ENCODE results near the gene DUSP1.

DNA sequence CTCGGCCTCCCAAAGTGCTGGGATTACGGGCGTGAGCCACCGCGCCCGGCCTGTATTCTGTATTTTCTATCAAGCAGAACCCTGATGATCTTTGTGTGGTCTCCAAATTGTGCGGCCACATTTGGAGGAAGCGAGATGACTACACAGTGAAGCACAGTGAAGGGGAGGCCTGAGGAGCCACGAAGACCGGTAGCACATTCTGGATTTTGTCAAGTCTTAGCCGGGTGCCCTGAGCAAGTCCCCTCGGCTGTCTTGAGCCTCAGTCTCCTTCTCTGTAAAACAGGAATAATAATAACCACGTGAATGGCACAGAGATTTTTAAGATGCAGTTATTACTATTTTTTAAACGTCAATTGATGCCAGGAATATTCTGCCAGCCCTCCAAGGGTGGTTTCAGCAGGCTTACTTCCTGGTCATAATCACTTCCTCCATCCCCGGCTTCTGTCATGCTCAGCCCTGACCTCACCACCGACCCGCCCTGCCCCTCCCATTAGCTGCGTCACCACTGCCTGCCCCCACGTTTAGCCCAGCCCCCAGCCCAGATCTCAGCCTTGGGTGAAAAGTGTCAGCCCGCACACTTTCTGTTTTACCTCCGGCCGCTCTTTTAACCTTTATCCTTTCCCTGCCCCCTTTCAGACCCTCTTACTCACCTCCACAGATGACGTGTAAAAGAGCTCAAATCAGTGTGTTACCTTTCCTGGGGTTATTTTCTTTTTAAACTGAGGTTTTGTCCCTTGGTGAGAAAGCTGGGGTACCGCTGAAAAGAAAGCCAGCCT lies 36.1 kb upstream of the DUSP1 start:
- TF ChIP-seq HCFC1 (IDR thresholded peaks at IDR 0.05; ENCODE audit: low read length) (no peak), NRF1 (conservative IDR thresholded peaks at IDR 0.05; ENCODE audit: low read depth, low read length) (no peak), CTCF (IDR thresholded peaks at IDR 0.05 in 2 of 3, conservative IDR thresholded peaks at IDR 0.05 in 1 of 3; ENCODE audit: control insufficient read depth in 2 of 3, extremely low read depth in 1 of 3, insufficient read depth in 1 of 3, low read depth in 3 of 3, low read length in 3 of 3) (no peak), POLR2AphosphoS5 (IDR thresholded peaks at IDR 0.05; ENCODE audit: low read length) (peak; percentile 67; the same call in 1 of the 2 replicates), REST (IDR thresholded peaks at IDR 0.05; ENCODE audit: low read depth, low read length) (no peak), POU2F2 (IDR thresholded peaks at IDR 0.05; ENCODE audit: borderline replicate concordance, low read depth, low read length) (no peak), GABPA (IDR thresholded peaks at IDR 0.05; ENCODE audit: low read depth) (0 out of 2 replicates have a peak, but pooled peaks have one; percentile 33), NFIC (IDR thresholded peaks at IDR 0.05; ENCODE audit: low read depth, low read length) (peak; percentile 65), TAF1 (IDR thresholded peaks at IDR 0.05; ENCODE audit: borderline replicate concordance, low read depth, low read length) (peak; percentile 51; the same call in 1 of the 2 replicates), SIN3A (IDR thresholded peaks at IDR 0.05; ENCODE audit: low read depth, low read length) (no peak)
- TF ChIP-seq, protein P1, sequence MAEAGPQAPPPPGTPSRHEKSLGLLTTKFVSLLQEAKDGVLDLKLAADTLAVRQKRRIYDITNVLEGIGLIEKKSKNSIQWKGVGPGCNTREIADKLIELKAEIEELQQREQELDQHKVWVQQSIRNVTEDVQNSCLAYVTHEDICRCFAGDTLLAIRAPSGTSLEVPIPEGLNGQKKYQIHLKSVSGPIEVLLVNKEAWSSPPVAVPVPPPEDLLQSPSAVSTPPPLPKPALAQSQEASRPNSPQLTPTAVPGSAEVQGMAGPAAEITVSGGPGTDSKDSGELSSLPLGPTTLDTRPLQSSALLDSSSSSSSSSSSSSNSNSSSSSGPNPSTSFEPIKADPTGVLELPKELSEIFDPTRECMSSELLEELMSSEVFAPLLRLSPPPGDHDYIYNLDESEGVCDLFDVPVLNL (IDR thresholded peaks at IDR 0.05; ENCODE audit: low read depth, low read length), result no peak

Measured in GM12878 (cell line).